HG02884 (cell line): Measurements from ENCODE around the gene HLCS.
"Not testable (repeated sequence)": the region's sequence is repeated elsewhere in the genome, so short reads cannot be mapped to it uniquely, and the experiment has no call there.

Source experiments
- ATAC-seq: cut with Tn5 transposase; IDR thresholded peaks from one replicate; pipeline ENCODE4 v1.9.1; 2021; ENCODE audit warnings: mild to moderate bottlenecking, moderate library complexity; ENCODE audit not compliant: unreplicated experiment

HLCS gene

DNA sequence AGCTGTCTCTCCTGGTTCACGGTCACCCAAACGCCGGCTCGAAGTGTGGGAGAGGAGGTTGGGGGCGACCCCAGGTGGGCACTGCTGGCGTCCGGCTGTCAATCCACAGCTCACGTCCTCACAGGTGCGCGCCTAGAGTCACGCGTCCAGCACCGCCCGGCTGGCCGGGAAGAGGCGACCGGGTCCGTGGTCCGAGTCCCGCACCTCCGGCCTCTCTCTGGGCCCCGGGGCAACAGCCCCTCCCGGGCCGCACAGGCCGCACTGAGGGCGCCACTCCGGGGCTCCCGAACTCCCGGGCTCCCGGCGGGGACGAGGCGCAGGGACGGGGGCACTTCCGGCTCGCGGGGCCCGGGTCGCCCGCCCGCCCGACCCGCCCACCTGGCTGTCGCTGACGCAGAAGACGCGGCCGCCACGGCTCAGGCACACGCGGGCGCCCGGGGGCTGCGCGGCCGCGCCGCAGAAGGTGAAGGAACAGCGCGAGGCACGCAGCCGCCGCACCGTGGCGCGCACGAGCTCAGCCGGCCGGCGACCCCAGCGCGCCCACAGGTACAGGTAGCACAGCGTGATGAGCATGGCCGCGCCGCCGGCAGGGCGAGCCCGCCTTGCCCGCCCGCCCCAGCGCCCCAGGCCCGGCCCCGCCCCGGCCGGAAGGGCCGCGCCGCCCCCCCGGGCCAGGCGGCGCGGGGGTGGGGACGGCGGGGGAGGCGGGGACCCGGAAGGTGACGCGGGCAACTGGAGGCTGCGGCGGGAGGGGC is at the start of gene HLCS:
Gene HLCS, minus strand, starts transcription at position 604 of the 755 bp plus-strand sequence. Its CDS starts 31 bp downstream, at position 573.
- peak; percentile 61 for ATAC-seq

DNA sequence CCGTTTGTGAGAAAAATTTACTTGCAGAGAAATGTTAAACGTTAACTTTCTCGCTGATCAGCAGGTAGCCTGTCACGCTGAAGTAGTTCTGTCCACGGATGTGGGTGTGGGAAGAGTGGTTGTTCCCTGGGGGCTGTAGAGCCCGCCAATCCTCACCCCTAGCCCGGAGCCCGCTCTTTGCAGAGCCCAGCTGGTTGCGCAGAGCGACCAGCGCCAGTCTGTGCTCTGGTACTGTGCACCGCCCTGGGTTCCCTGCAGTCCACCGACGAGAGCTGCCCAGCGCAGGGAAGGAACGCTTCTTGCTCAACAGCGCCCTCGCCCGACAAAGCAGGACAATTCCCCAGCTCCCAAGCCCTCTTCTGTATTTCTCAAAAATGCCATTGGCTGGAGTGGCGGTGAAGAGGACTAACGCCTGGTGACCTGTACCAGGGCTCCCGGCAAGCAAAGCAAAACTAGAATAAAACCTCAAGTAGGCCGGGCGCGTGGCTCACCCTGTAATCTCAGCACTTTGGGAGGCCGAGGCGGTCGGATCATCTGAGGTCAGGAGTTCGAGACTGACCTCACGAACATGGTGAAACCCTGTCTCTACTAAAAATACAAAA is 43.4 kb upstream of the HLCS start:
- no peak for ATAC-seq

DNA sequence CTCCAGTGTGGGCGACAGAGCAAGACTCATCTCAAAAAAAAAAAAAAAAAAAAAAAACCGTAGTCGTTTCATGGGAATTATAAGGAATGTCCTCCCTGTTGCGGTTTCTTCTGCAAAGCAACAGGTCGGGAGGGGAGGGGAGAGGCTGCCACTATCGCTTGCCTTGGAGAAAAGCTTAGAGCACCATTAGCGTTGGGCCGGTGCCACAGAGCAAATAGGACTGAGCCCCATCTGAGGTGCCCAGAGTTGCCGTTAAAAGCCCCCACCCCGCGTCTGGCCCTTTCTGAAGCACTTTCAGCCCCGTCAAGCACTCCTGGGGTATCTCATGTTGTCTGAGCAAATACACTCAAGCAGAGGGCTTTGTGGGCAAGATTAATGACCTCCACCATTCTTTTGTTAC is 42.3 kb upstream of the HLCS start:
- ATAC-seq: no peak

DNA sequence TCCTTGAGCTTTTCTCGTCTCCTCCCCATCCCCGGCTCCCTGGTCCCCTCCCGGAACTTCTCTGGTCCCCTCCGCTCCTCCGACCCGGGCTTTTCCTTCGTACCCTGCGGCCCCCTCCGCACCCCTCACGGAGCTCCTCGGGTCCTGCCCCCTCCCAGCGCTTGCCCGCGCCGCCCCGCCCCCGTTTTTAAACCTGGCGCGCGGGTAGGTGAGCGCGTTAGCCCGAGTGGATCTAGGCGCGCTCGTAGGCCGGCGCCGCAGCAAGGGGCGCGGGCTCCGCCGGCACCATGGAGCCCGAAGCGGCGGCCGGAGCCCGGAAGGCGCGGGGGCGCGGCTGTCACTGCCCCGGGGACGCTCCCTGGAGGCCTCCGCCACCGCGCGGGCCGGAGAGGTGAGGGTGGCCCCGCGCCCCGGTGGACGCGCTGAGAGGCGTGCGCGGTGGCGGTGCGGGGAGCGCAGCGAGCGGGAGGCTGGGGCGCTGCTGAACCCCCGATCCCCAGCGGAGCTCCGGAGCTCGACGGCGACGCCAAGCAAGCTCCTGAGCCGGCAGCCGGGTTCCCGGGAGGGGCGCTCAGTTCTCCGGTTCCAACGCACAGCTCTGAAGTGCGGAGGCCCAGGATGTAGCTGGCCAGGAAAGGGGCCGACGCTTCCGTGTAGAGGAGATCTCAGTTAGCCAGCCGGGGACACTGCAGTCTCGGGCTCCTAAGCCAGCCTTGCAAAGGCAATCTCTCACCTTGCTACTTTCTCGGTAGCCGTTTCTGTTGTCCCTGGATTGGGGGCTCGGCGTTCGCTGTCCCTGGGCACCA is 40.2 kb upstream of the HLCS start, which contains the start of gene RIPPLY3:
Gene RIPPLY3, plus strand, starts transcription at position 217 of the 806 bp plus-strand sequence. Its CDS starts 71 bp downstream, at position 288.
- no peak for ATAC-seq

DNA sequence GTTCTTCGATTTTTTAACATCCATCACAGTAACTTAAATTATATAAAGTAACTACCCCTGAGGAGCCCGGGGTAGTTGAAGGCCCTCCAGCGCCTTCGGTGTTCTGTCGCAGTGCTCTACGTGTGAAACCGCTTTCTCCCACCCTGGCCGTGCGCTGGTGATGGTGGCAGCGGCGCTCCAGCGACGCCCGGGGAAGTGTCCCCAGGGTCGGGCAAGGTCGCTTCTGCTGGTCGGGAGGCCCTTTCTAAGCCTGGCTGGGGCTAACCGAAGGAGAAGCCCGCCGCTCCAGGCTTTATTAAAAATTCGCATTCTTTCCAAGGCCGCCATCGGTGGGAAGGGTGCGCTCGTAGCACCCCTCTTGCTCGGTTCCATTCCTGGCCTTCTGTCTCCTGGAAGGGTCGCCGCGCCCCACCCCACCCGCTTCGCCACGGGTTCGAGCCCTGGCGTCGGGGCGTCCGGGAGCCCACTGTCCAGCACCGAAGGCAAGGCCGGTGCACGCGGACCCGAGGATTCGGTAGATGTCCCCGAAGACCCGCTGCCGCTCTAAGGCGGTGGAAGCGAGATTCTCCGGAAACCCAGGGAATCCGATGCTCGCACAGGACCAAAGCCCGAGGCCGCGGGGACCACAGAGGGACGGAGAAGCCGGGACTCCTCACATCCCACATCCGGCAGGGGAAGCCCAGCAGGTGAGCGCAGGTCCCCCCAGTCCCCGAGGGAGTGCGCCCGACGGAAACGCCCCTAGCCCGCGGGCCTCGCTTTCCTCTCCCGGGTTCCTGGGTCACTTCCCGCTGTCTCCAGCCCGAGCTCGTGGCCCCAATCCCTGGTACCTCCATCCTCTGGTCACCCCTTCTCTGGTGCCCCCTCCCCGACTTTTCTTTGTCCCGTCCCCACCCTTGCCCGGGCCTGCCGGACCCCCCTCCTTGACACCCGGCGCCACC is 39.3 kb upstream of the HLCS start:
- ATAC-seq: no peak

DNA sequence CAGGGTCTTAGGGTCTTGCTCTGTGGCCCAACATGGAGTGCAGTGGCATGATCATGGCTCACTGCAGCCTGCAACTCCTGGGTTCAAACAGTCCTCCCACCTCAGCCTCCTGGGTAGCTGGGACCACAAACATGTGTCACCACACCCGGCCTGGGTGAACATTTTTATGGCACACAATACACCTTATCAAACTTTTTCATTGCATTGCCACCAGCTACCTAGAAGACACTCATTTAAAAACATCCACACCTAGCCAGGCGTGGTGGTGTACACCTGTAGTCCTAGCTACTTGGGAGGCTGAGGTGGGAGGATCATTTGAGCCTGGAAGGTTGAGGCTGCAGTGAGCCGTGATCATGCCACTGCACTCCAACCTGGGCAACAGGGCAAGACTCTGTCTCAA is 37.4 kb upstream of the HLCS start:
- not testable (repeated sequence) for ATAC-seq

DNA sequence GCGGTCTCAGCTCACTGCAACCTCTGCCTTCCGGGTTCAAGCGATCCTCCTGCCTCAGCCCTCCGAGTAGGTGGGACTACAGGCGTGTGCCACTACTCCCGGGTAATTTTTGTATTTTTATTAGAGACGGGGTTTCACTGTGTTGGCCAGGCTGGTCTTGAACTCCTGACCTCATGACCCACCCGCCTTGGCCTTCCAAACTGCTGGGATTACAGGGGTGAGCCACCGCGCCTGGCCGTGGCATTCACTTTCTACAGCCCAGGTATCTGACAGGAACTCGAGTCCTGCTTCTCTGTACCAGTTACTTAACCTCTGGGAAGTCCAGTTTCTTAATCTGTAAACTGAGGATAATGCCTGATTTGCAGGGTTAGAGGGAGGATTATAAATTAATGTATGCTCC is 36.4 kb upstream of the HLCS start:
- not testable (repeated sequence) for ATAC-seq

DNA sequence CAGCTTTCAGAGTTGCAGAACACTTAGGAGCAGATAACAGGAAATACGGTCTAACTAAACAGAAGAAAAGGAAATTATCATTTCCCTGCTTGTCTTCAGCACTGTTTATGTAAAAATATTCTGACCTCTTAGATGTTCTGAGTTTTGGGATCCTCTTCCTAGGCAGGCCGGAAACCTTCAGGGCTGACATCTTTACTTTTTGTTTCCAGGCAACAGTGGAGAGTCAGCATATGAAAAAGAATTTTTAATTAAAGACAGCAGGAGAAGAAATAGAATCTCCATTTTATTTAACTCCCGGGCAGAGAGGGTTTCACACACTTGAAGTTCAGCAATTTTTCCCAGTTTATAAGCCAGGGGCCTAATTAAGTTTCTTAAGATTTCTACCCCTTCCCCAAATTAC is 35.0 kb upstream of the HLCS start:
- no peak for ATAC-seq

DNA sequence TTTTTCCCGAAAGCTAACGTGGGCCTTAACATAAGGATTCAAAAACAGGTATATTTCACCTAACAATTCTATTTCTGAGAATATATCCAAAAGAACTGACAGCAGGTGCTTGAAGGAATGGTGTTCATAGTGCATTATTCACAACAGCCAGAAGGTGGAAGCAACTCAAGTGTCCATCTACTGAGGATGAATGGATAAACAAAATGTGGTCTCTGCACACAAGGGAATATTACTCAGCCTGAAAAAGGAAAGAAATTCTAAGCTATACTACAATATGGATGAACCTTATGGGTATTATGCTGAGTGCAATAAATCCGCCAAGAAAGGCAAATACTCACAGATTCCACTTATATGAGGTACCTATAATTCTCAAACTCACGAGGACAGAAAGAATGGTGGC is 33.9 kb upstream of the HLCS start:
- ATAC-seq: no peak

DNA sequence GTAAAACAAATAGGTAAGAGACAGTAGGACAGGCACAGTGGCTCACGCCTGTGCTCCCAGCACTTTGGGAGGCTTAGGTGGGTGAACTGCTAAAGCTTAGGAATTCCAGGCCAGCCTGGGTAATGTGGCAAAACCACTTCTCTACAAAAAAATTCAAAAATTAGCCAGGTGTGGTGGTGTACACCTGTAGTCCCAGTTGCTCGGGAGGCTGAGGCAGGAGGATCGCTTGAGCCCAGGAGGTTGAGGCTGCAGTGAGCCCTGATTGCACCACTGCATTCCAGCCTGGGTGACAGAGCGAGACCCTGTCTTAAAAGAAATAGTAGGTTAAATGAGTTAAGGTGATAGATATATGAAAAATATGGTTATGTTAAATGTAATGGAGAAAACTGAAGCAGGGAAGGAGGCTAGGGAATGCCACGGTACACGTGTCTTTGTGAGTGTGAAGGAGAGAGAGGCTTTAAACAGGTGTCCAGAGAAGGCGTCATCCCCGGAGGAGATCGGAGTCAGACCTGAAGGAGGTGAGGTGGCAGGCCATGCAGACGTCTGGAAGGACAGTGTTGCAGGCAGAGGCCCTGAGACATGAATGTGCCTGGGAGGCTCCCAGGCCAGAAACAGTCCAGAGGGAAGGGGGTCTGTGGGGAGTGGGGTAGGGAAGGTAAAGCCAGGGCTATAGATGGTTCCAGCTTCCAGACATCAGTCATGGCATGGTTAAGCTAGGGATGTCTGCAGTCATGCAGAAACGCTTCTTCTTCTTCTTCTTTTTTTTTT is 32.8 kb upstream of the HLCS start:
- no peak for ATAC-seq

DNA sequence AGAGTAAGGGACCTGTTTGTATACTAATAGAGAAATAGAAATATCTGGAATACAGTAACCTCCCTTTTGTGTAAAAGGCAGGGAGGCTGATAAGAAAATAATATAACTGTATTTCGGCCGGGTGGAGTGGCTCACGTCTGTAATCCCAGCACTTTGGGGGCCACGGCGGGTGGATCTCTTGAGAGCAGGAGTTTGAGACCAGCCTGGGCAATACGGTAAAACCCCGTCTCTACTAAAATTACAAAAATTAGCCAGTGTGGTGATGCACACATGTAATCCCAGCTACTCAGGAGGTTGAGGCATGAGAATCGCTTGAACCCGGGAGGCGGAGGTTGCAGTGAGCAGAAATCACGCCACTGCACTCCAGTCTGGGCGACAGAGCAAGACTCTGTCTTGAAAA is 28.8 kb upstream of the HLCS start:
- ATAC-seq: not testable (repeated sequence)

DNA sequence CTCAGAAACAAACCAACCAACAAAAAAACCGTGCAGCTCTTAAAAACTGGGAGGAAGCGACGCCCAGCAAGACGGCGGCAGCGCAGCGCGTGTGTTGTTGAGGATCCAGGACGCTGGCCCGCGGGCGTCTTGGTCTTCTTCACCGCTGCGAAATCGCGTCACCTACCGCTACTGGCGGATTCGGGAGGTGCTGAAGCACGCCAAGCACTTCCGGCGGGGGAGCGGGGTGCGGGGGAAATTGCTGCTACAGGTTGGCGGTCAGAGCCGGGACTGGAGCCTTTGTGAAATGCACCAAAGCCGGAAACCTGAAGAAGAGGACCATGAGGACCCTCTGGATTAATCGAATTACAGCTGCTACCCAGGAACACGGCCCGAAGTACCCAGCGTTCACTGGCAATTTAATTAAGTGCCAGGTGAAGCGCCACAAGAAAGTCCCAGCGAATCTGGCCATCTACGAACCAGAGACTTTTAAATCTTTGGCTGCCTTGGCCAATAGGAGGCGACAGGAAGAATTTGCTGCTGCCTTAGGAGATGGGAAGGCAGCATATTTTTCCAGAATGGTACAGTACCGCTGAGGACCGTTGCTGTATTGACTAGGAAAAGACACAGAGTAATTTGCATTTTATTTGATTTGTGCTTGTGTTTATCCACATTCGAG is 28.2 kb upstream of the HLCS start:
- no peak for ATAC-seq

DNA sequence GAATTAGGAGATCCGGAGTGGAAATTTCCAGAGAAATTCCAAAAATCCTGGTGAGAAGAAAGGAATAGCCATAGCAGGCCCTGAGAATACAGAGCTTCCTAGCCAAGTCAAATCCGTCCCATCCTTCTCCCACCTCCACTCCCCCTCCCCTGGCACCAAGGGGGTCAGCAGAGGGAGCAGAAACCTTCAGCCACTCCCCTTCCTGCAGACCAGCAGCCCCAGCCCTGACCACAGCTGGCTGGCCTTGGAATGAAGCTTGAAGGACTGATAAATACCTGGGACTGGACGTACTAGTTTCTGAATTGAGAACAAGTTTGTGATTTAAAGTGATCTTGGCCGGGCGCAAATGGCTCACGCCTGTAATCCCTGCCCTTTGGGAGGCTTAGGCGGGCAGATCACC is 26.2 kb upstream of the HLCS start:
- ATAC-seq: no peak

DNA sequence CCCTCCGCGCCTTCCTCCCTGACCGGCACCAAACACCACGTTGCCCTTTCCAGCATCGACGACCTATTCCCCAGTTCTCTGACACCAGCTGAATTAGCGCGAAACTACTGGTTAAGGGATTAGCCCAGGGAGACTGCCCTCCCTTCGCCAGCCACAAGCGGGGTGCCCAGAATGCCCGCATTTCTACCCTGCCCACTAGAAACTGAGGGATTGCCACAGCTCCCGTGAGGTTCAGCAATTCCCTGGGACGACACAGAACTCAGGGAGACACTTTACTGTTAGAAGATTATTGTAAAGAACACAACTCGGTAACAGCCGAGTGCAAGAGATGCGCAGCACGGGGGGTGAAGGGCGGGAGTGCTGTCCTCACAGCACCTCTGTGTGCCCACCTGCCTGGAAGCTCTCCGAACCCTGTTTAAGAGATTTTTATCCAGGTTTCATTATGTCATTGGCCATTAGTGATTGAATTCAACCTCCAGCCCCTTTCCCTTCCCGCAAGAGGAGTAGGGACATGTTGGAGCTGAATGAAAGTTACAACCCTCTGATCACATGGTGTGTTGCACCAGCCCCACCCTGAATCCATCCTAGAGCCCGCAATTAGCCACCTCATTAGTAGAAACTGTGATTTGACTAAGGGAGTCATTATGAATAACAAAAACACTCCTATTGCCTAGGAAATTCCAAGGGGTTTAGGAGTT is 24.2 kb upstream of the HLCS start:
- no peak for ATAC-seq

DNA sequence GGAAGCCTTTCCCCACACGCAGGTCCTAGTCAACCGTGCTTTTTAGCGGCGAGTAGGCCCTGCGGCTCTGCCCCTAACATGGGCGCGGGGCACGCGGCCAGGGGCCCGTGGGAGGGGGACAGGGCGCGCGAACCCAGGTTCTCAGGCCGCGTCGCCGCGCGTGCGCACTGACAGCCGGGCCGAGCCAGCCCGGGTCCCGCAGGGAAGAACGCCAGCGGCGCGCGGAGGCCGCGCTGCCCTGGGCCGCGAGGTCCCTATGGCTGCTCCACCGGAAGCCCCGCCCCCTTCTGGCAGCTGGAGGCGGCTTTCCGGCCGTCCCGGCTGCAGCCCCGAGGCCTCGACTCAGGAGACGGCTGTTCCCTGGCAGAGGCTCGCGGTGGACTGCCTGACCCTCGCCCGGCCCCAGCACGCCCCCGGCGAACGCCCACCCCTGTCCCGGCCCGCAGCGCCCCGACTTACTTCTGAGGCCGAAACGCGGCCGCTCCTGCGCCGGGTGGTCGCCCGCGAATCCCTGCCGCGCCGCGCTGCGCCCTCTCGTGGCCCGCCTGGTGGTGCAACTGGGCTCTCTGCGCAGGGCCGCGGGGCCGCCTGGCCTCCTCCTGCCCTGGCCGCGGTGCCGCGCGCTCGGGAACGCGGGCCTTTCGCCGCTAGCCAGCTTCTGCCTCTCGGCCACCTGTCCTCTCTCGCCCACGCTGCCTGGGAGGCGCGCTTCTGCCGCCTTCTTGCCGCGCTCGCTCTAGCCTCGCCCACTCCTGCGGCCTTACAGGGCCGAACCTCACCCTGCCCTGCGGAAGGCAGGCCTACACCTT is 23.4 kb upstream of the HLCS start:
- peak; percentile 85 for ATAC-seq

DNA sequence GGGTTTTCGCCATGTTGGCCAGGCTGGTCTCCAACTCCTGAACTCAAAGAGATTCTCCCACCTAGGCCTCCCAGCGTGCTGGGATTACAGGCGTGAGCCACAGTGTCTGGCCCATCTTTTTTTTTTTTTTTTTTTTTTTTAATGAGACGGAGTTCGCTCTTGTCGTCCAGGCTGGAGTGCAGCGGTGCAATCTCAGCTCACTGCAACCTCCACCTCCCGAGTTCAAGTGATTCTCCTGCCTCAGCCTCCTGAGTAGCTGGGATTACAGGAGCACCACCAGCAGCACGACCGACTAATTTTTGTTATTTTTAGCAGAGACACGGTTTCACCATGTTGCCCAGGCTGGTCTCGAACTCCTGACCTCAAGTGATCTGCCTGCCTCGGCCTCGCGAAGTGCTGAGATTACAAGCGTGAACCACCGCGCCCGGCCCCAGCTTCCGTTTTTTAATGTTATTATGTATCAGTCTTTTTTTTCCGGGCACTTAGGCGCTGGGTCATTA is 22.8 kb upstream of the HLCS start:
- not testable (repeated sequence) for ATAC-seq

DNA sequence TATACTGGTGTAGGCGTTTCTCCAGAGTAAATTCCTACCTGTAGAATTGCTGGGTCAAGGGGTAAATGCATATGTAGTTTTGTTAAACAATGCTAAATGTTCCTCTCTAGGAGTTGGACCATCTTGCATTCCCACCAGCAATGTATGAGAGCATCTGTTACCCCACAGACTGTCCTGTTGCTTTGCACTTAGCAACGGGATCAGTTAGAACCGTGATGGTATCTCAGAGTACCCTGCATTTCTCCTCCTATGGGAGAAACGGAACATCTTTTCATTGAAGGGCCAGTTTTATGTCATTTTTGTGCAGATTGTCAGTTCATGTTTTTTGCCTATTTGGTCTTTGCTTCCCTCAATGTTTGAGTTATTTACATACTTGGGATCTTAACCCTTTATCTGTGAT is 22.1 kb upstream of the HLCS start:
- no peak for ATAC-seq

DNA sequence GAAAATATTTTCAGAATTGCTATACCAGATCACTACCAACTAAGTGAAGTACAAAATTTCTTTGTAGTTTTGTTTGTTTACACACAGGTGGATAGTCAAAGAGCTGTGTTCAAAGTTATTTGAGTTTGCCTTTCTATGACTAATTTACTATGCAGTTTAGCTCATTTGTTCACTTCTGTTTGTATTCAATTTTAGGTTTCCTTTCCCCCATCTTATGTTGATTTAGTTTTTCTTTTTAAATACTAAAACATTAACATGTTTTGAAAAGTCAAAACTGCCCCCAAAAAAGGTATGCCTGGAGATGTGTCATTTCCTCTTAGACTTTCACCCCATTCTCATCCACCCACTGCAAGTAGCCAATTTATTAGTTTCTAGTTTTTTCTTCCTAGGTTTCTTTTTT is 21.4 kb upstream of the HLCS start:
- ATAC-seq: no peak
